K562 (cell line): ENCODE results near the gene ORAI3. TPM values are rescaled to one million over a fixed set of nuclear protein-coding genes. Genes with fewer than 3 reads are reported as not detected.
A peak's percentile ranks its signal among the peaks of the same experiment; 100 is the strongest.

ENCODE experiments used
- CBFB ChIP-seq: sonication (generic); formaldehyde crosslinking; IDR thresholded peaks from 2 replicates; pipeline ENCODE4 v1.4.0; 2020; ENCODE audit warnings: mild to moderate bottlenecking, missing genetic modification reagents
- ELF1 ChIP-seq: fragments of 200-800 bp; sonication (Bioruptor generic); IDR thresholded peaks from 2 replicates; pipeline ENCODE4 v1.6.1; 2016; ENCODE audit warnings: missing genetic modification characterization, missing compliant biosample characterization
- RBM14 ChIP-seq: fragments of 200-400 bp; formaldehyde crosslinking; IDR thresholded peaks from 2 replicates; pipeline ENCODE4 v1.6.1; 2018; ENCODE audit warnings: low read depth, mild to moderate bottlenecking, low read length, moderate library complexity, borderline replicate concordance; ENCODE audit not compliant: insufficient read depth
- SMARCA5 ChIP-seq: fragments of 450-650 bp; IDR thresholded peaks from 2 replicates; pipeline ENCODE4 v1.6.1; 2016
- SP1 ChIP-seq: sonication (generic); formaldehyde crosslinking; IDR thresholded peaks from 2 replicates; pipeline ENCODE4 v1.8.1; 2022; ENCODE audit warnings: mild to moderate bottlenecking, missing genetic modification reagents
- STAG1 ChIP-seq: sonication (generic); formaldehyde crosslinking; IDR thresholded peaks from 2 replicates; pipeline ENCODE4 v1.5.0; 2020; ENCODE audit warnings: missing genetic modification reagents, borderline replicate concordance
- polyA plus RNA-seq, 8 experiments: library from polyadenylated mRNA; depleted of rRNA in 4 of 8; stranded (reverse) in 5 of 8; unstranded in 3 of 8; fragments of >200 nt; fragmentation: Nextera tagmentation in 2 of 8; fragmentation: Illumina TruSeq in 1 of 8; extraction: Ambion mirVana in 2 of 8; extraction: Trizol in 1 of 8; gene quantifications; 2 replicates each; pipeline versions ENCODE4 v1.2.1 to v1.2.3, GENCODE V29; 2011 to 2014; ENCODE audit warnings: inconsistent platforms in 1 of 8, missing spikeins in 1 of 8
- total RNA-seq, 7 experiments: library from RNA; depleted of rRNA in 6 of 7; stranded (reverse); fragments of >200 nt in 6 of 7; fragmentation: Illumina TruSeq in 2 of 7; extraction: Trizol in 2 of 7; gene quantifications; 2 replicates each; pipeline versions ENCODE4 v1.2.1 to v1.2.3, GENCODE V29; 2011 to 2021; ENCODE audit warnings: low replicate concordance in 1 of 7
- TF ChIP-seq, protein P1 (sequence below): fragments of 450-650 bp; IDR thresholded peaks from 2 replicates; pipeline ENCODE4 v1.6.1; 2016; ENCODE audit warnings: low read depth
- TF ChIP-seq, protein P2 (sequence below): fragments of 200-800 bp; sonication (Bioruptor generic); IDR thresholded peaks from 2 replicates; pipeline ENCODE4 v1.6.1; 2017; ENCODE audit warnings: missing genetic modification characterization, missing compliant biosample characterization
- TF ChIP-seq, protein P3 (sequence below): fragments of 450-650 bp; IDR thresholded peaks from 2 replicates; pipeline ENCODE4 v1.6.1; 2016
- TF ChIP-seq, protein P4 (sequence below), 2 experiments: fragments of 450-650 bp in 1 of 2; IDR thresholded peaks; 2 replicates each; pipeline ENCODE4 v1.6.1; 2011 to 2017; ENCODE audit warnings: low read depth in 2 of 2, antibody characterized with exemption in 1 of 2, borderline replicate concordance in 1 of 2, low read length in 1 of 2, mild to moderate bottlenecking in 1 of 2, mixed read lengths in 1 of 2; ENCODE audit not compliant: control insufficient read depth in 1 of 2

The ORAI3 gene
- total and polyA plus RNA-seq, 9 of the 15 experiments (the other 6 are each of a cell fraction or from before 2014, with no cell fraction given) = 4.9 to 23.3 (median 14.1) TPM

DNA sequence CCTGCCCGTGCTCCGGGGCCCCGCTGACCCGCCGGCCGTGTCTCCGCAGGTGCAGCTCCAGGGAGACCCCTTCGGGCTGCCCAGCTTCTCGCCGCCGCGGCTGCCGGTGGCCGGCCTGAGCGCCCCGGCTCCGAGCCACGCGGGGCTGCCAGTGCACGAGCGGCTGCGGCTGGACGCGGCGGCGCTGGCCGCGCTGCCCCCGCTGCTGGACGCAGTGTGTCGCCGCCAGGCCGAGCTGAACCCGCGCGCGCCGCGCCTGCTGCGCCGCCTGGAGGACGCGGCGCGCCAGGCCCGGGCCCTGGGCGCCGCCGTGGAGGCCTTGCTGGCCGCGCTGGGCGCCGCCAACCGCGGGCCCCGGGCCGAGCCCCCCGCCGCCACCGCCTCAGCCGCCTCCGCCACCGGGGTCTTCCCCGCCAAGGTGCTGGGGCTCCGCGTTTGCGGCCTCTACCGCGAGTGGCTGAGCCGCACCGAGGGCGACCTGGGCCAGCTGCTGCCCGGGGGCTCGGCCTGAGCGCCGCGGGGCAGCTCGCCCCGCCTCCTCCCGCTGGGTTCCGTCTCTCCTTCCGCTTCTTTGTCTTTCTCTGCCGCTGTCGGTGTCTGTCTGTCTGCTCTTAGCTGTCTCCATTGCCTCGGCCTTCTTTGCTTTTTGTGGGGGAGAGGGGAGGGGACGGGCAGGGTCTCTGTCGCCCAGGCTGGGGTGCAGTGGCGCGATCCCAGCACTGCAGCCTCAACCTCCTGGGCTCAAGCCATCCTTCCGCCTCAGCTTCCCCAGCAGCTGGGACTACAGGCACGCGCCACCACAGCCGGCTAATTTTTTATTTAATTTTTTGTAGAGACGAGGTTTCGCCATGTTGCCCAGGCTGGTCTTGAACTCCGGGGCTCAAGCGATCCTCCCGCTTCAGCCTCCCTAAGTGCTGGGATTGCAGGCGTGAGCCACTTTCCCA is 46.6 kb upstream of the ORAI3 start (continued):
- TF ChIP-seq STAG1 (CRISPR knock-in tag) = peak; percentile 8; the same call in 1 of the 2 replicates
- TF ChIP-seq, protein P1, sequence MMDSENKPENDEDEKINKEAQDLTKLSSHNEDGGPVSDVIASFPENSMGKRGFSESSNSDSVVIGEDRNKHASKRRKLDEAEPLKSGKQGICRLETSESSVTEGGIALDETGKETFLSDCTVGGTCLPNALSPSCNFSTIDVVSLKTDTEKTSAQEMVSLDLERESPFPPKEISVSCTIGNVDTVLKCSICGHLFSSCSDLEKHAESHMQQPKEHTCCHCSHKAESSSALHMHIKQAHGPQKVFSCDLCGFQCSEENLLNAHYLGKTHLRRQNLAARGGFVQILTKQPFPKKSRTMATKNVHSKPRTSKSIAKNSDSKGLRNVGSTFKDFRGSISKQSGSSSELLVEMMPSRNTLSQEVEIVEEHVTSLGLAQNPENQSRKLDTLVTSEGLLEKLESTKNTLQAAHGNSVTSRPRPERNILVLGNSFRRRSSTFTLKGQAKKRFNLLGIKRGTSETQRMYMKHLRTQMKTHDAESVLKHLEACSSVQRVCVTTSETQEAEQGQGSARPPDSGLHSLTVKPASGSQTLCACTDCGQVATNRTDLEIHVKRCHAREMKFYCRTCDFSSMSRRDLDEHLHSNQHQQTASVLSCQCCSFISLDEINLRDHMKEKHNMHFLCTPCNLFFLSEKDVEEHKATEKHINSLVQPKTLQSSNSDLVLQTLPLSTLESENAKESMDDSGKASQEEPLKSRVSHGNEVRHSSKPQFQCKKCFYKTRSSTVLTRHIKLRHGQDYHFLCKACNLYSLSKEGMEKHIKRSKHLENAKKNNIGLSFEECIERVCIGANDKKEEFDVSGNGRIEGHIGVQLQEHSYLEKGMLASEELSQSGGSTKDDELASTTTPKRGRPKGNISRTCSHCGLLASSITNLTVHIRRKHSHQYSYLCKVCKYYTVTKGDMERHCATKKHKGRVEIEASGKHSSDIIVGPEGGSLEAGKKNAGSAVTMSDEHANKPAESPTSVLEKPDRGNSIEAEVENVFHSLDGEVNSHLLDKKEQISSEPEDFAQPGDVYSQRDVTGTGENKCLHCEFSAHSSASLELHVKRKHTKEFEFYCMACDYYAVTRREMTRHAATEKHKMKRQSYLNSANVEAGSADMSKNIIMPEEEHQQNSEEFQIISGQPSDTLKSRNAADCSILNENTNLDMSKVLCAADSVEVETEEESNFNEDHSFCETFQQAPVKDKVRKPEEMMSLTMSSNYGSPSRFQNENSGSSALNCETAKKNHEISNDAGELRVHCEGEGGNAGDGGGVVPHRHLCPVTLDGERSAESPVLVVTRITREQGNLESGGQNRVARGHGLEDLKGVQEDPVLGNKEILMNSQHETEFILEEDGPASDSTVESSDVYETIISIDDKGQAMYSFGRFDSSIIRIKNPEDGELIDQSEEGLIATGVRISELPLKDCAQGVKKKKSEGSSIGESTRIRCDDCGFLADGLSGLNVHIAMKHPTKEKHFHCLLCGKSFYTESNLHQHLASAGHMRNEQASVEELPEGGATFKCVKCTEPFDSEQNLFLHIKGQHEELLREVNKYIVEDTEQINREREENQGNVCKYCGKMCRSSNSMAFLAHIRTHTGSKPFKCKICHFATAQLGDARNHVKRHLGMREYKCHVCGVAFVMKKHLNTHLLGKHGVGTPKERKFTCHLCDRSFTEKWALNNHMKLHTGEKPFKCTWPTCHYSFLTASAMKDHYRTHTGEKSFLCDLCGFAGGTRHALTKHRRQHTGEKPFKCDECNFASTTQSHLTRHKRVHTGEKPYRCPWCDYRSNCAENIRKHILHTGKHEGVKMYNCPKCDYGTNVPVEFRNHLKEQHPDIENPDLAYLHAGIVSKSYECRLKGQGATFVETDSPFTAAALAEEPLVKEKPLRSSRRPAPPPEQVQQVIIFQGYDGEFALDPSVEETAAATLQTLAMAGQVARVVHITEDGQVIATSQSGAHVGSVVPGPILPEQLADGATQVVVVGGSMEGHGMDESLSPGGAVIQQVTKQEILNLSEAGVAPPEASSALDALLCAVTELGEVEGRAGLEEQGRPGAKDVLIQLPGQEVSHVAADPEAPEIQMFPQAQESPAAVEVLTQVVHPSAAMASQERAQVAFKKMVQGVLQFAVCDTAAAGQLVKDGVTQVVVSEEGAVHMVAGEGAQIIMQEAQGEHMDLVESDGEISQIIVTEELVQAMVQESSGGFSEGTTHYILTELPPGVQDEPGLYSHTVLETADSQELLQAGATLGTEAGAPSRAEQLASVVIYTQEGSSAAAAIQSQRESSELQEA = no peak
- TF ChIP-seq SP1 = no peak
- TF ChIP-seq SMARCA5 = no peak
- no peak for TF ChIP-seq CBFB (CRISPR knock-in tag)
- TF ChIP-seq, protein P2, sequence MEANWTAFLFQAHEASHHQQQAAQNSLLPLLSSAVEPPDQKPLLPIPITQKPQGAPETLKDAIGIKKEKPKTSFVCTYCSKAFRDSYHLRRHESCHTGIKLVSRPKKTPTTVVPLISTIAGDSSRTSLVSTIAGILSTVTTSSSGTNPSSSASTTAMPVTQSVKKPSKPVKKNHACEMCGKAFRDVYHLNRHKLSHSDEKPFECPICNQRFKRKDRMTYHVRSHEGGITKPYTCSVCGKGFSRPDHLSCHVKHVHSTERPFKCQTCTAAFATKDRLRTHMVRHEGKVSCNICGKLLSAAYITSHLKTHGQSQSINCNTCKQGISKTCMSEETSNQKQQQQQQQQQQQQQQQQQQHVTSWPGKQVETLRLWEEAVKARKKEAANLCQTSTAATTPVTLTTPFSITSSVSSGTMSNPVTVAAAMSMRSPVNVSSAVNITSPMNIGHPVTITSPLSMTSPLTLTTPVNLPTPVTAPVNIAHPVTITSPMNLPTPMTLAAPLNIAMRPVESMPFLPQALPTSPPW (CRISPR knock-in tag) = peak; percentile 91
- peak; percentile 49 for TF ChIP-seq ELF1 (tag)
- TF ChIP-seq, protein P3, sequence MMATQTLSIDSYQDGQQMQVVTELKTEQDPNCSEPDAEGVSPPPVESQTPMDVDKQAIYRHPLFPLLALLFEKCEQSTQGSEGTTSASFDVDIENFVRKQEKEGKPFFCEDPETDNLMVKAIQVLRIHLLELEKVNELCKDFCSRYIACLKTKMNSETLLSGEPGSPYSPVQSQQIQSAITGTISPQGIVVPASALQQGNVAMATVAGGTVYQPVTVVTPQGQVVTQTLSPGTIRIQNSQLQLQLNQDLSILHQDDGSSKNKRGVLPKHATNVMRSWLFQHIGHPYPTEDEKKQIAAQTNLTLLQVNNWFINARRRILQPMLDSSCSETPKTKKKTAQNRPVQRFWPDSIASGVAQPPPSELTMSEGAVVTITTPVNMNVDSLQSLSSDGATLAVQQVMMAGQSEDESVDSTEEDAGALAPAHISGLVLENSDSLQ = no peak
- TF ChIP-seq, protein P4, sequence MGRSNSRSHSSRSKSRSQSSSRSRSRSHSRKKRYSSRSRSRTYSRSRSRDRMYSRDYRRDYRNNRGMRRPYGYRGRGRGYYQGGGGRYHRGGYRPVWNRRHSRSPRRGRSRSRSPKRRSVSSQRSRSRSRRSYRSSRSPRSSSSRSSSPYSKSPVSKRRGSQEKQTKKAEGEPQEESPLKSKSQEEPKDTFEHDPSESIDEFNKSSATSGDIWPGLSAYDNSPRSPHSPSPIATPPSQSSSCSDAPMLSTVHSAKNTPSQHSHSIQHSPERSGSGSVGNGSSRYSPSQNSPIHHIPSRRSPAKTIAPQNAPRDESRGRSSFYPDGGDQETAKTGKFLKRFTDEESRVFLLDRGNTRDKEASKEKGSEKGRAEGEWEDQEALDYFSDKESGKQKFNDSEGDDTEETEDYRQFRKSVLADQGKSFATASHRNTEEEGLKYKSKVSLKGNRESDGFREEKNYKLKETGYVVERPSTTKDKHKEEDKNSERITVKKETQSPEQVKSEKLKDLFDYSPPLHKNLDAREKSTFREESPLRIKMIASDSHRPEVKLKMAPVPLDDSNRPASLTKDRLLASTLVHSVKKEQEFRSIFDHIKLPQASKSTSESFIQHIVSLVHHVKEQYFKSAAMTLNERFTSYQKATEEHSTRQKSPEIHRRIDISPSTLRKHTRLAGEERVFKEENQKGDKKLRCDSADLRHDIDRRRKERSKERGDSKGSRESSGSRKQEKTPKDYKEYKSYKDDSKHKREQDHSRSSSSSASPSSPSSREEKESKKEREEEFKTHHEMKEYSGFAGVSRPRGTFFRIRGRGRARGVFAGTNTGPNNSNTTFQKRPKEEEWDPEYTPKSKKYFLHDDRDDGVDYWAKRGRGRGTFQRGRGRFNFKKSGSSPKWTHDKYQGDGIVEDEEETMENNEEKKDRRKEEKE (IDR thresholded peaks at IDR 0.05; ENCODE audit: borderline replicate concordance in 1 of 2, control insufficient read depth in 1 of 2, low read depth in 2 of 2, low read length in 1 of 2) = no peak
- TF ChIP-seq RBM14 = no peak
